GM12801 (cell line): ENCODE measurements around the gene PSMC4.

Source experiments
- CTCF ChIP-seq: IDR thresholded peaks from one replicate; pipeline ENCODE4 v1.5.1; 2011; ENCODE audit warnings: control low read depth; ENCODE audit not compliant: insufficient read length; ENCODE audit errors: extremely low read depth

PSMC4 gene

GRCh38 chr19:40009674-40010073, 38.7 kb downstream of the PSMC4 start:
- no peak for TF ChIP-seq CTCF

- TF ChIP-seq CTCF = no peak
Measured at GRCh38 chr19:40013991-40014390, 43.0 kb downstream of the PSMC4 start.

GRCh38 chr19:40023969-40024368, 53.0 kb downstream of the PSMC4 start:
- TF ChIP-seq CTCF = no peak

- TF ChIP-seq CTCF = no peak
Measured at GRCh38 chr19:40025938-40026596, 55.1 kb downstream of the PSMC4 start.

- no peak for TF ChIP-seq CTCF
Measured at GRCh38 chr19:40026597-40026970, 55.6 kb downstream of the PSMC4 start.
